Sigmoid colon (tissue), 4 donors: Measurements from ENCODE around the gene DLGAP4.

Experiments used
- EP300 ChIP-seq, 4 donors: sonication (generic); formaldehyde crosslinking; IDR thresholded peaks; one replicate each; pipeline ENCODE4 v1.6.1; 2017; ENCODE audit warnings: antibody characterized with exemption in 4 of 4
- TF ChIP-seq, protein P1 (sequence below), 4 experiments: fragments of 450-650 bp in 3 of 4; fragments of 200-600 bp in 1 of 4; IDR thresholded peaks; one replicate each; pipeline ENCODE4 v1.5.1; 2016 to 2019; ENCODE audit warnings: antibody characterized with exemption in 4 of 4, mild to moderate bottlenecking in 3 of 4, moderate library complexity in 2 of 4

DNA sequence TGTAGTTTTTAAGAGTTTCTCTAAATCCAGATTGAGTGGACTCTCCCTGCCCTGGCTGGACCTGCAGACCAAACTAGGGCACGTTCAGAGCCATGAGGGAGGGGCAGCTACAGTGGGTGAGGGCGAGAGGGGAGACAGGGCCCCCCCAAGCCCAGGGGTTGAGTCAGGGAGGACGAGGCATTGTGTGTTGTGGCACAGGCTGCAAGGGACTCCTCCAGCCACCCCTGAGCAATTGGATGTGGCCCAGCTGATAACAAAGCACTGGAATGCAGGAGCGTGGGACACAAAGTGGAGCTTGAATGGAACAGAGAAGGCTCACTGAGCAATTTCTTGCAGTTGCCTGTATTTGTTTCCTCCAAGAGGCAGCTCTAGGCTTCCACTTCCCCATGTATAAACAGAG lies 191.7 kb downstream of the DLGAP4 start:
- TF ChIP-seq, protein P1, sequence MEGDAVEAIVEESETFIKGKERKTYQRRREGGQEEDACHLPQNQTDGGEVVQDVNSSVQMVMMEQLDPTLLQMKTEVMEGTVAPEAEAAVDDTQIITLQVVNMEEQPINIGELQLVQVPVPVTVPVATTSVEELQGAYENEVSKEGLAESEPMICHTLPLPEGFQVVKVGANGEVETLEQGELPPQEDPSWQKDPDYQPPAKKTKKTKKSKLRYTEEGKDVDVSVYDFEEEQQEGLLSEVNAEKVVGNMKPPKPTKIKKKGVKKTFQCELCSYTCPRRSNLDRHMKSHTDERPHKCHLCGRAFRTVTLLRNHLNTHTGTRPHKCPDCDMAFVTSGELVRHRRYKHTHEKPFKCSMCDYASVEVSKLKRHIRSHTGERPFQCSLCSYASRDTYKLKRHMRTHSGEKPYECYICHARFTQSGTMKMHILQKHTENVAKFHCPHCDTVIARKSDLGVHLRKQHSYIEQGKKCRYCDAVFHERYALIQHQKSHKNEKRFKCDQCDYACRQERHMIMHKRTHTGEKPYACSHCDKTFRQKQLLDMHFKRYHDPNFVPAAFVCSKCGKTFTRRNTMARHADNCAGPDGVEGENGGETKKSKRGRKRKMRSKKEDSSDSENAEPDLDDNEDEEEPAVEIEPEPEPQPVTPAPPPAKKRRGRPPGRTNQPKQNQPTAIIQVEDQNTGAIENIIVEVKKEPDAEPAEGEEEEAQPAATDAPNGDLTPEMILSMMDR (IDR thresholded peaks at IDR 0.05): no peak
- TF ChIP-seq EP300 (IDR thresholded peaks at IDR 0.05): no peak
